ENCODE data around the gene KRT76. TPM values are rescaled to one million over a fixed set of nuclear protein-coding genes. Genes with fewer than 3 reads are reported as not detected.

The KRT76 gene
- total RNA-seq (not detected), polyA plus RNA-seq (not detected)
- long read RNA-seq, donor 1: 0 reads
- long read RNA-seq, donor 2: 0 reads

GRCh38 chr12:52776913-52777395, at the start of gene KRT76:
KRT76 (minus strand) TSS chr12:52777345; CDS start chr12:52777291, 54 bp downstream.
- Histone ChIP-seq H3K4me3 (no peak within 1 kb of the TSS), H3K9me3 (no peaks in the 10 kb centered on the region), H3K27me3 (ENCODE audit: insufficient read depth in 3 of 3, low read length in 2 of 3) (peaks cover 0 to 7% (median 0%) of the 10 kb centered on the region in 3 donors), H3K4me1 (no peaks in the 10 kb centered on the region), H3K36me3 (ENCODE audit: insufficient read depth in 1 of 2, low read depth in 1 of 2) (no peaks in the 10 kb centered on the region), H3K27ac (no peak within 1 kb of the TSS)
- ATAC-seq: no peak
- intact Hi-C loops (cut with DNase I): no loop called here
- no peak for TF ChIP-seq CTCF (IDR thresholded peaks at IDR 0.05)
- DNase-seq: no peak
- 78 to 86% (median 79%) methylated on average over 8 of the region's 8 CpGs for WGBS, 3 donors

GRCh38 chr12:52825961-52826360, 48.8 kb upstream of the KRT76 start:
- WGBS, 3 donors: 75 to 80% (median 78%) methylated on average over 4 of the region's 4 CpGs
- no peak for TF ChIP-seq CTCF (IDR thresholded peaks at IDR 0.05)
- Histone ChIP-seq H3K9me3 (no peaks in the 10 kb centered on the region), H3K4me3 (no peak overlapping the region), H3K36me3 (ENCODE audit: insufficient read depth in 1 of 2, low read depth in 1 of 2) (no peaks in the 10 kb centered on the region), H3K27me3 (ENCODE audit: insufficient read depth in 3 of 3, low read length in 2 of 3) (peaks cover 0 to 27% (median 3%) of the 10 kb centered on the region in 3 donors), H3K27ac (no peak overlapping the region), H3K4me1 (no peaks in the 10 kb centered on the region)
- DNase-seq (no peak), ATAC-seq (no peak)
- intact Hi-C loops (cut with DNase I): no loop called here

GRCh38 chr12:52824741-52825410, 47.7 kb upstream of the KRT76 start:
- 87 to 89% (median 87%) methylated on average over 5 of the region's 5 CpGs for WGBS, 3 donors
- ATAC-seq (no peak), DNase-seq (no peak)
- Histone ChIP-seq H3K4me1 (no peaks in the 10 kb centered on the region), H3K27ac (no peak overlapping the region), H3K4me3 (no peak overlapping the region), H3K9me3 (no peaks in the 10 kb centered on the region), H3K27me3 (ENCODE audit: insufficient read depth in 3 of 3, low read length in 2 of 3) (peaks cover 0 to 37% (median 5%) of the 10 kb centered on the region in 3 donors), H3K36me3 (ENCODE audit: insufficient read depth in 1 of 2, low read depth in 1 of 2) (no peaks in the 10 kb centered on the region)
- no peak for TF ChIP-seq CTCF (IDR thresholded peaks at IDR 0.05)
- intact Hi-C loops (cut with DNase I): no loop called here

- ATAC-seq: no peak
- Histone ChIP-seq H3K4me3 (no peak overlapping the region), H3K4me1 (no peaks in the 10 kb centered on the region), H3K27ac (no peak overlapping the region), H3K36me3 (ENCODE audit: insufficient read depth in 1 of 2, low read depth in 1 of 2) (no peaks in the 10 kb centered on the region), H3K27me3 (ENCODE audit: insufficient read depth in 3 of 3, low read length in 2 of 3) (peaks cover 0 to 46% (median 7%) of the 10 kb centered on the region in 3 donors), H3K9me3 (no peaks in the 10 kb centered on the region)
- WGBS, 3 donors: 85 to 89% (median 88%) methylated on average over 15 of the region's 15 CpGs
- DNase-seq: no peak
- no peak for TF ChIP-seq CTCF (IDR thresholded peaks at IDR 0.05)
- intact Hi-C loops (cut with DNase I): no loop called here
Measured at GRCh38 chr12:52823761-52824450, 46.8 kb upstream of the KRT76 start.
